OCI-LY1 (cell line): ENCODE data around the gene DIP2C.

Experiments used
- CTCF ChIP-seq: fragments of 200-600 bp; sonication (generic), shearing (Covaris generic); IDR thresholded peaks from 2 replicates; pipeline ENCODE4 v1.5.1; 2017; ENCODE audit warnings: mild to moderate bottlenecking, antibody characterized with exemption, low read length, moderate library complexity, mixed read lengths
- EZH2 ChIP-seq: fragments of 200-600 bp; sonication (generic), shearing (Covaris generic); IDR thresholded peaks from 2 replicates; pipeline ENCODE4 v1.8.0; 2017; ENCODE audit warnings: borderline replicate concordance, mixed run types, mild to moderate bottlenecking, antibody characterized with exemption, low read length, moderate library complexity, mixed read lengths

GRCh38 chr10:659688-660141 lies 29.8 kb downstream of the DIP2C start:
- TF ChIP-seq CTCF (no peak), EZH2 (no peak)
